Stimulated activated CD4-positive, alpha-beta T cell treated with anti-CD3 and anti-CD28 coated beads, Interleukin-15, amount 100 ng/mL, for 48 hours (primary cell): Measurements from ENCODE around the gene PDIA4.
"Not testable (repeated sequence)": the region's sequence is repeated elsewhere in the genome, so short reads cannot be mapped to it uniquely, and the experiment has no call there.

Experiments
- DNase-seq, 2 donors: peaks; one replicate each; pipeline ENCODE4 v3.0.0-alpha.2; 2020; ENCODE audit warnings: low read depth in 2 of 2

Gene PDIA4

GRCh38 chr7:149036676-149037075 is 8.4 kb upstream of the PDIA4 start:
- no peak for DNase-seq

DNA sequence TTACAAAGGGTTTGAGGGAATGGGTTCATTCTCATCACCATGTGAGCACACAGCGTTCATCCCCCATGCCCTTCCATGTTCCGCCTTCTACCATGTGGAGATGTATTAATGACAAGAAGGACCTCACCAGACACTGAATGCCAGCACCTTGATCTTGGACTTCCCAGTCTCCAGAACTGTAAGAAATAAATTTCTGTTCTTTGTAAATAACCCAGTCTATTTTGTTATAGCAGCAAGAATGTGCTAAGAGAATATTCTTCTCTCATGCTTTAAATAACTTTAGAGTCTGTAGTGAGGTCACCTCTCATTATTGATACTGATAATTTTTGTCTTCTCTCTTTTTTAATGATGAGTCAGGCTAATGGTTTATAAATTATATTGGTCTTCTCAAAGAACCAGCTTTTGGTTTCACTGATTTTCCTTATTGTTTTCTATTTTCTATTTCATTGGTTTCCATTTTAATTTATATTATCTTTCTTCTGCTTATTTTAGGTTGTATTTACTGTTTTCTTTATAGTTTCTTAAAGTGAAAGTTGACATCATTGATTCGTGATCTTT is 3.1 kb upstream of the PDIA4 start:
- DNase-seq = no peak

DNA sequence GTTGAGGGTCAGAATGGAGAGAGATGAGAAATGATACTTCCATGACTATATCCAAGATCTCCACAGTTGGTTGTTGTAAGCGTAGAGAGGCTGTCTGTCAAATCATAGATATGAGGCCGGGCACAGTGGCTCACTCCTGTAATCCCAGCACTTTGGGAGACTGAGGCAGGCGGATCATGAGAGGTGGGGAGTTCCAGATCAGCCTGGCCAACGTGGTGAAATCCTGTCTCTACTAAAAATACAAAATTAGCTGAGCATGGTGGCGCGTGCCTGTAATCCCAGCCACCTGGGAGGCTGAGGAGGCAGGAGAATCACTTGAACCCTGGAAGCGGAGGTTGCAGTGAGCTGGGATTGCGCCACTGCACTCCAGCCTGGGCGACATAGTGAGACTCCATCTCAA is 2.1 kb upstream of the PDIA4 start:
- not testable (repeated sequence) for DNase-seq

DNA sequence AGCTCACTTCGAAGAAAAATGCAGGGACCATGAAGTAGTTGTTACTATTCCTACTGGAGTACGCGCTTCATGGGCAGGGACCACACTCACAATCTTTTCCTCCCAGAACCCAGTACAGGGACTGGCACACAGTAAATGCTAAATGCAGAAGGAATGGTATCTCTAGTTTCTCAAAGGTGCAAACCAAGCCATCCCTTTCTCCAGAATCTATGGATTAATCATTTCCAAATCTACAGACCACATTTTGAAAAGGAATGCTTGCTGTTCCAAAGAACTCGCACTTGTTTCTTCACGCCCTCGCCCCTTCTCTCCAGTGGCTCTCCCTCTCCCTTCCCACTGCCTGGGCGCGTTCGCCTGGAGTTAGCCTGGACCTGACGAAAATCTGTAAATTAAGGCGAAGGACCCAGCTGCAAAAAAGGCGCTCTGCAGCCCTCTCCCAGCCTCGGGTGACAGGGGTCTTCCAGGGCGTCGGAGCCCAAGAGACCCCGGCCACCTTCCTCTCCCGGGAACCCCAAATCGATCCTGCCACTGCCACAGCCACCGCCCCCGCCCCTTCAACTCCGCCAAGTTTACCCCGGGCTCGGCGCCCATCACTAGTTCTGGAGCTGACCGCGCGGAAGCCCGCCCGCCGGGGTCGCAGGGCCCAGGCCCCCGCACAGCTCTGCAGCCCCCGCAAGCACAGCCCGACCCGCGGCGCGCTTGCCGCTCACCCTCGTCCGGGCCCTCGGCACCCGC is 527 bp downstream of the PDIA4 start:
- DNase-seq = no peak

- no peak for DNase-seq
These were observed 1.2 kb downstream of the PDIA4 start for GRCh38 chr7:149027055-149027454.

DNA sequence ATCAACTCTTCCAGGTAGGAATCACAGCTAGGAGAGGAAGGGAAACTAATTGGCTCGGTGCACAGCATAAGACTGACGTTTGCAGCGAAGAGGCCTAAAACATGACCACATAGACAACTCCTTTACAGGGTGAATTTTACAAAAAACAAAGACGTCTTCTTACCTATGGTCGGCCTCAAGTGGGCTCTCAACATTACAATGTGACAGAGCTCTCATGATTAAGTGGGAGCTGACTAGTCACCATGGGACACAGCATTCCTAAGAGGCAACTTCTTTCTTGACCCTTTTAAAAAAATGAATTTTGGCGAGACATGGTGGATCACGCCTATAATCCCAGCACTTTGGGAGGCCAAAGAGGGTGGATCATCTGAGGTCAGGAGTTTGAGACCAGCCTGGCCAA is 4.6 kb downstream of the PDIA4 start:
- DNase-seq = no peak

- no peak for DNase-seq
These were observed 5.4 kb downstream of the PDIA4 start for GRCh38 chr7:149022756-149023360.

GRCh38 chr7:149021725-149022062 is 6.6 kb downstream of the PDIA4 start:
- DNase-seq = no peak

DNA sequence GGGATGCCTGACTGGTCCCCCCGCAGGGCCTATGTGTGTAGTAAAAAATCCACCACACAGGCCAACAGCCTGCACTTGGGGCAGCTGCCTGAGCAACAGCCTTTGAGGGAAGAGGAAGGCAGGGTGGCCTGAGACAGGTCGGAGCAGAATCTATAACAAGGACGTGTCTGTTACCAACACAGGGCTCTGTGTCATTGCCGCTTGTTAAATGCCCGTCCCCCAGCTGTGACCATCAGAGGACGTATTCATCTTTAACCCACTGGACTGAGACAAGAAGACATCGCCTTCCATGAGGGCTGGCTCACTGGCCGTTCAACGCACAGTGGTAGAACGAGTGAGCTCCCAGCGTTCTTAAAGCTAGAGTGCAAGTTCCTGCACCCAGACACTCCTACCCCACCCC is 7.8 kb downstream of the PDIA4 start:
- DNase-seq = no peak

DNA sequence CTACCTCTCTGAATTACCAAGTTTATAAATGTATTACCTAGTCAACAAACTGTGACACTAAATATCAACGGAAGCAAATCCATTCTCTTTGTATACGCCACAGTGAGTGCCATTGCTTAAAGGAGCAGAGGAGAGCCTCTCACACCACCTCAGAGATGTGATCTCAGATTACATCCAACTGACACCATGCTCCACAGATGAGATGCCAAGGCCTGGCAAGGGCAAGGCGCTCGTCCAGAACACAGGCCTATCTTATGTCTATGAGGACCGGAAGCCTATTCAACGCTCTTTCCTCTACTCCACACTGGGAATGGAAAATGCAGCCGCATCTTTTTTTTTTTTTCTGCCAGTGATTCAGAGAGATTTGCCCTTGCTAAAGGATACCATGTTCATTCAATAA is 11.4 kb downstream of the PDIA4 start:
- no peak for DNase-seq

GRCh38 chr7:149014309-149014708 is 14.0 kb downstream of the PDIA4 start:
- DNase-seq = no peak

- DNase-seq = no peak
These were observed 14.4 kb downstream of the PDIA4 start for GRCh38 chr7:149013876-149014275.

- not testable (repeated sequence) for DNase-seq
These were observed 15.6 kb downstream of the PDIA4 start for GRCh38 chr7:149012730-149013129.

GRCh38 chr7:149011491-149011890 is 16.8 kb downstream of the PDIA4 start:
- no peak for DNase-seq

DNA sequence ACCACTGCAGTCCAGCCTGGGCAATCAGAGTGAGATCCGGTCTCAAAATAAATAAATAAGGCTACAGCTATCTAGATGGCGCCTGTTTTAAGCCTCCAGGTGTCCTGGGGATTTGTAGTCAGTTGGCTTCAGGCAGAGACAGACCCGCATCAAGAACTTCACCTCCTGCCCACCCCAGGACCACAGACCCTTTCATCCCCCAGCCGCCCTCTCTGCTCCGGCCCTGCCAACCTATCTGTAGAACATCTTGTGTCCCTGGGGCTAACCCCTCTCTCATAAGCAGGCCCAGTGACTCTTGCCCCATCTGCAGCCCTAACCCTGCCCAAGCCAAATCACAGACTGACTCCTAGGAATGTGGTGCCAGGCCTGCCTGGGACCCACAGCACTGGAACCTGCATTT is 17.9 kb downstream of the PDIA4 start:
- DNase-seq = no peak

GRCh38 chr7:149009527-149009926 is 18.8 kb downstream of the PDIA4 start:
- no peak for DNase-seq

DNA sequence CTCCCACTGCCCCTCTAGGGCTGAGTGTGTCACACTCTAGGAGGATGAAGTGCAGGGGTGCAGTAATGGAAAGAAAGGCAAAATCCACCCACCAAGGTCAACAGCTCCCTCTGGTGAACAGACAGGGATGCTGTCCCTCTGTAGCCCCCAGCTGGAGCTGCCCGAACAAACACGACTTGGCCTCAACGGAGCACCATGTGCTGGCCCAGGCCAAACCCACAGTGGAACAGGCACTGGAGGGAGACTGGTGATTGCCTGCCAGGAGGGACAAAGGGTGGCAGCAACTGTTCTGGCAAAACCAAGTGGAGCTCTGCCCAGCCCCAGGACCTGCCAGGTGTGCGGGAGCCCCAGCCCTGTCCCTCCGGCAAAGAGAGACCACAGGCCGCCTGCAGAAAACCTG is 20.7 kb downstream of the PDIA4 start:
- no peak for DNase-seq

DNA sequence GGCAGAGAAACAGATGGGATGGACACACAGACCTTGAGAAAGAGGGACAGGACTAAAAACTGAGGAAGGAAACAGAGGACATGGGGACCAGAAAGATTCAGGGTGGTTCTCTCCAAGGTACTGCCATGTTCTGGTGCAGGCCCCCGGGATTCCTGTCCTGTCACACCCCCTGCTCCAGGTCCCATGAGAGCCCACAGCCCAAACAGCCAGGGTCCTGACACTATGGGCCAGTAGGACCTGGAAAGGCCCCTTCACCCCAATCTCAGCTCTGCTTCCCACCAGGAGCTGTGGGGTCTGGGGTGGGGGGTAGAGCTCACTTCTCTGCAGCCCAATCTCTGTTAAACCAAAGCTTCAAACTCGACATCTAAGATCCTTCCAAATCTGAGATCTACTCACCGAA is 21.2 kb downstream of the PDIA4 start:
- DNase-seq = no peak

- DNase-seq = no peak
These were observed 22.0 kb downstream of the PDIA4 start for GRCh38 chr7:149006345-149006725.

GRCh38 chr7:149005427-149006344 is 22.6 kb downstream of the PDIA4 start:
- DNase-seq = peak; percentile 63 to 78

DNA sequence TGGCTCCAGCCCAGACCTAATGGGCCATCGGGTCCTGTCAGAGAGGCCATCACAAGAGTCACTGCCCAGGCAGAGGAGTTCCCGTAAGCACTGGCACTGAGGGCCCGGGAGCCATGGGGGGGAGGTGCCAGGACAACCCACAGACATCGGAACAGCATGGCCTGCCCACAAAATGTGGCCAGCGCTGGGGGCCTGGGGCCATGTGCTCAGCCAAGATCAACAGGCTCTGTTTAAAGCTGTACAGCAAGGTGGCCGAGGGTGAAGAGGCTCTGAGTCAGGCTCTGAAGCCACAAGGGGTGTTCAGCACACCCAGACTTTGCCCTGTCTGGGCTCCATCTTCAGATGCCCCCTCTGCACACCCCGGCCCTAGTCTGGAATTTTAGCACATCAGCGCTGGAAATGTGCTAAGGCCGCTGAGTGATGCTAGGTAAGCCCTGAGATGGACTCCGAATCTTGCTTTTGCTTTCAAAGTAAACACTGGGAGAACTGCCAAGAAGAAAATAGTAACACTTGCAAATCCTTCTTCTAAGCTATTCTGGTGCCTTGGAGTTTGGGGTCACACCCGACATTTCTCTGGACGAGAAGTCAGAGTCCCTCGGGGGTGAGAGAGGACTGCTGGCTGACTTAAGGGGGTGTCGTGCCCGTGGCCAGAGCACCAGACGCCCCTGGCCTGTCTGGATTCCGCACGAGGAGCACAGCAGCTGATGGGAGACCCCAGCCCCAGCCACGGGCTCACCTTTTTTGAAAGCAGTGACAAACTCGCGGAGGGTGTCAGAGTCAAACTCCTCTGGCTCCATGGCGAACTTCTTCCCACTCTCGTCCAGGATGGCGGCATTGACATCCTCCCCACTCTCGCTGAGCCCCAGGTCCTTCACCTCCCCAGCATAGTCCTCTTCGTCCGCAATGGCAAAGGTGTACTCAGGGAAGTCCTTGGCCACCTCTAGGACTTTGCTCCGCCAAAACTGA is 23.6 kb downstream of the PDIA4 start:
- DNase-seq = no peak
